Stimulated activated CD8-positive, alpha-beta memory T cell treated with anti-CD3 and anti-CD28 coated beads, Interleukin-15, amount 100 ng/mL, for 1 hour (primary cell): ENCODE results near the gene BORCS5.
A peak's percentile ranks its signal among the peaks of the same experiment; 100 is the strongest.
"Not testable (repeated sequence)": the region's sequence is repeated elsewhere in the genome, so short reads cannot be mapped to it uniquely, and the experiment has no call there.

Experiments
- DNase-seq: peaks from one replicate; pipeline ENCODE4 v3.0.0-alpha.2; 2020; ENCODE audit warnings: low read depth

Gene BORCS5

DNA sequence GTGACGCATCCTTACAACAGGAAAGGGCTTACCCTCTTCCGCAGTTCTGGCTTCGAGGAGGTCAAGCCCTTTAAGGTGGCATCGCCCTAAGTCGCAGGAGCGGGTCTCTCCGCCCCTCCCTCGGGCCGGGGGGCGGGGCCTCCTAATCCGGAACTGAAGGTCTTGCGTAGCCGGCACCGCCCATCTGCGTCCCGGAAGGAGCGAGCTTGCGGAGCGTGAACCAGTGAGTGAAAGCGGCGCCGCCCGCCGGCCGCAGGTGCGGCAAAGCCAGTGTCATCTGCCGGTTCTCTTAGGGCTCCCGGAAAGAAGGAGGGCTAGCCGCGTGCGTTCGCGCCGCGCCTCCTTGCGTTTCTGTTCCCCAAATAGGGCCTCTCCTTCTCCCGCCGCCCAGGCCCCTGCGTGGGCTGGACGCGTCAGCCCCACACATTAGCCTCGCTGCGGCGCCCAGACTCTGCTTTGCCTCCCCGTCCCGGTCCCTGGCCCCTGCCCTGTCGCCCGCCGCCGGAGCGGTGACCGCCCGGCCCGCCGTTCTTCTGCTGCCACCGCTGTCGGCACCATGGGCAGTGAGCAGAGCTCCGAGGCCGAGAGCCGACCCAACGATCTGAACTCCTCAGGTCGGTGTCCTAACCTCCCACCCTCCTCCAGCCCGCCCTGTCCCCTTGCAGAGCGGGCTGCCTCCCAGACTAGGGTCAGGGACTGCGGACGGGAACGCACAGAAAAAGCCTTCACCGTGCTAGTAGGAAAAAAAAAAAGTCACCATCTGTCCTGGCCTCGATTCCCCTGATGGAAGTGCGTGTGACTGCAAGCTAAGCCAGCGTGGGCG is at the start of gene BORCS5:
Gene BORCS5 (plus strand): TSS at position 183 of the 823 bp plus-strand sequence. CDS start 374 bp downstream, at position 557.
- peak; percentile 94 for DNase-seq

DNA sequence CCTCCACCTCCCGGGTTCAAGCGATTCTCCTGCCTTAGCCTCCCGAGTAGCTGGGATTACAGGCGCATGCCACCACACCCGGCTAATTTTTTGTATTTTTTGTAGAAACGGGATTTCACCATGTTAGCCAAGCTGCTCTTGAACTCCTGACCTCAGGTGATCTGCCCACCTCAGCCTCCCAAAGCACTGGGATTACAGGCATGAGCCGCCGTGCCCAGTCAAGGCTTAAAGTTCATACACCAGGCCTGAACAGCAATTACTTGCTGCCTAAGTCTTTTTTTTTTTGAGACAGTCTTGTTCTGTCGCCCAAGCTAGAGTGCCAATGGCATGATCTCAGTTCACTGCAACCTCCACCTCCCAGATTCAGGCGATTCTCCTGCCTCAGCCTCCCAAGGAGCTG is 46.2 kb upstream of the BORCS5 start:
- not testable (repeated sequence) for DNase-seq

DNA sequence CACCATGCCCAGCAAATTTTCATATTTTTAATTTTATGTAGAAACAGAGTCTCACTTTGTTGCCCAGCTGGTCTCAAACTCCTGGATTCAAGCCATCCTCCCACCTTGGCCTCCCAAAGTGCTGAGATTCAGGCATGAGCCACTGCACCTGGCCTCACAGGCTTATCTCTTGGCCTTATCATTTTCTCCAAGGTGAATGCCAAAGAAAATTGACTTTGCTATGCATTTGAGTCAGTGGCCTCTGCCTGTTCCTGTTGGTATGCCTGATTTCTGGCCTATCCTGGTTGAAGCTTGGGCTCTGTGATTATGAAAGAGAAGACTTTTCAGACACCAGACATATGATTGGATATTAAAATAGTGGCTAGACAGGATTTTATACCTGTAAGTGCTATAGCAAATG is 41.0 kb upstream of the BORCS5 start:
- no peak for DNase-seq

DNA sequence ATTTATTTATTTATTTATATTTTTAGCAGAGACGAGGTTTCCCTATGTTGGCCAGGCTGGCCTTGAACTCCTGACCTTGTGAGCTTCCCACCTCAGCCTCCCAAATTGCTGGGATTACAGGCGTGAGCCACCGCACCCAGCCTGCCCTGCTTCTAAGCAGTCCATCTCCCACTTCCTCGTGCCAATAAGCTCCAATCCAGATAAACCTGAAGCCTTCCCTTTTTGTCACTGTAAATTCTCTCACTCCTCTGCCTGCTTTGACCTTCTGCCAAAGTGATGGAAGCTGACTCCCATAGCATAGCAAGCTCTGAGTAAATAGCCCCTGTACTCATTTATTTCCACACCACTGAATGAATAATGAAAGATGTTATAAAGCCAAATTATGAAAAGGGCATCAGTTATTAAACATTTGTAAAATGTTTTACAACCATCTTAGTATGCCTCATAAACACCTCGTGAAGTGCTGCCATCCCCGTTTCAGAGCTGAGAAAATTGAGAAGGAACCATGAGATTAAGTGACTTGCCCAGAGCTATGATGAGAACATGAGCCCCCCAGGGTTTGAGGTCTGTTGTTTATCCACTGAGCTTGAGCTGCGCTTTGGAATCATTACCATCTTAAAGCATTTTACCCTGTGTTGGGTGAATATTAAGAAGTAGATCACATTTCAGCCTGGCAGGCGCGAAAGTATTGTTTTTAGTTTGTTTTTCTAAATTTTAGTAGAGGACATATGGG is 37.3 kb upstream of the BORCS5 start:
- no peak for DNase-seq

DNA sequence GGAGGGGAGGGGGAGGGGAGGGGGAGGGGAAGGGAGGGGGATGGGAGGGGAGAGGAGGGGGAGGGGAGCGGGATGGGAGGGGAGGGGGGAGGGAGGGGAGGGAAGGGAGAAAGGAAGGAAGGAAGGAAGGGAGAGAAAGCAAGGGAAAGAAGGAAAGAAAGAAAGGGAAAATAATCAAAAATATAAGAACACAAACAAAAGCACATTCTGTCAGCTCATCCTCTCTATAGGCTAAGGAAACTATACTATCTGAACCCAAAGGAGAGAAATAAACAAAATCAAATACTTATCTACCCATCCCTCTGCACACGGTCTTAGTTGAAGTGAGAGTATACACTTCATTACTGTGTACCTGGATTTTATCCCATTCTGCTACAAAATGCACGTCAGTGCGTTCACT is 33.8 kb upstream of the BORCS5 start:
- no peak for DNase-seq

DNA sequence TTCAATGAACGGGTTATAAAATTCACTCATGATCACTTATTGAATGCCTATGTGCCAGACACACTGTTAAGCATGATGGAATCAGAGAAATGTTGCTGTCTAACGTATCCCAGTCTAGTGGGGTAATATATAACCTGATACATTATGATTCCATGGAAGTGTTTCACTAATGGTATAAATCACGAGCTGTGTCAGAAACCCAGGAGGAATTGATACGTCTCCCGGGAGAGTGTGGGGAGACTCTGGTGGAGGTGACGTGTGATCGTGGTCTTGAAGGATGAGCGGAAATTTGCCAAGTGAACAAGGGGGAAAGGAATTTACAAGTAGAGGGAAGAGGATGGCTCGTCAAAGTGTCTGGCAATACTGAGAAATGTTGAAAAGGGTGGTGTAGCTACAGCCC is 33.3 kb upstream of the BORCS5 start:
- no peak for DNase-seq

DNA sequence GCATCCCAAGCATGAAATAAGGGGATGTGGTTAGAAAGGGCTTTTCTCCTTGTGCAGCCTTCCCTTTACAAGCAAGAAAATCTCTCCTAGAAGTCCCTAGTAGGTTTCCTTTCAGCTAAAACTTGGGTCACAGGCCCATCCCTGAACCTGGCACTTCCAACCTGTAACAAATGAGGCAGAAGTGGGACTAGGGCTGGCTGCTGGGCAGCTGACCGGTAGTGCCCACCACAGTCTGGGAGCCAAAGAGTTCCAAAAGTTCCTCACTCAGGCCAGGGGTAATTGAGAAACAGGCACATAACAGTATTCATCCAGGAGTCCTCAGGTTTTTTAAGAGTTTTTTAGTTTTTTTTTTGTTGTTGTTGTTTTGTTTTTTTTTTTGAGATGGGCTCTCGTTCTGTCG is 30.6 kb upstream of the BORCS5 start:
- no peak for DNase-seq

DNA sequence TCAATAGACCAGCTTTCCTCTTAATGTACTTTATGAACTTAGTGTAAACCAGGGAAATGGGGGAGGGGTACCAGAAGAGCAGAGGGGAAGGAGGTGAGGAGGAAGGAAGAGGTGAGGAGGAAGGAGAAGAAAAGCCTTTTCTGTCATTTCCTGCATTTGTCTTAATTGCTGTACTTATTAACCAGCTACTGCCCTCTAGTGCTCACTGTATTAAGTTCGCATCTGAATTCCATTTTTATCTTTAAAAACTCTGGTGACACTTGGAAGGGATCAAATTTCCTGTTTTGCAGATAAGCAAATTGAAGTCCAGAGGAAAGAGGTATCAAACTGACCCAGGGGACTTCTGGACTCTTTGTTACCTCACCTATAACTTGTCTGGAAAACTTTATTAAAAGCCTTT is 29.1 kb upstream of the BORCS5 start:
- DNase-seq = no peak

DNA sequence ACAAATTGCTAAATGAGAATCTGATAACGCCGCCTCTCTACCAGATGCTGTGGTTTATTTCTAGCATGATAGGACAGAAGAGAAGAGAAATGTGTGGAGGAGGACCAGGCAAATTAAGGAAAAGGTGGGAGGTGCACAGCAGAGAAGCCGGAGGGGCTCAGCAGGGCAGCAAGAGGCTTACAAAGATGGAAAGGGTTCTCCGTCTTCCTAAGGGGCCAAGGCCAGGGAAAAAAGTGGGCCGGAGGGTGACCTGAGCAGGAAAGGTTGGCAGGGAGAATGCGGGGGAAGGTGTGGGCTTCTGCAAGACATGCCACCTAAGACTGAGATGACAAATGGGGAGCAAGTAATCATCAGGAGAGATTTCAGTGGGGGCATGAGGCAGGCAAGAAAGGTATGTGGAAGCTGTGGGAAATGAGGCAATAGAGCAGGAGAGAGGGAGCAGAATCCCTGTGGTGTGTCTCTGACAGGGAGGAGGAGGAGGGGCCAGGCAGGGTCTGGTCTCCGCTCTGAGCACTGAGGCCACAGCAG is 25.6 kb upstream of the BORCS5 start:
- DNase-seq = no peak

DNA sequence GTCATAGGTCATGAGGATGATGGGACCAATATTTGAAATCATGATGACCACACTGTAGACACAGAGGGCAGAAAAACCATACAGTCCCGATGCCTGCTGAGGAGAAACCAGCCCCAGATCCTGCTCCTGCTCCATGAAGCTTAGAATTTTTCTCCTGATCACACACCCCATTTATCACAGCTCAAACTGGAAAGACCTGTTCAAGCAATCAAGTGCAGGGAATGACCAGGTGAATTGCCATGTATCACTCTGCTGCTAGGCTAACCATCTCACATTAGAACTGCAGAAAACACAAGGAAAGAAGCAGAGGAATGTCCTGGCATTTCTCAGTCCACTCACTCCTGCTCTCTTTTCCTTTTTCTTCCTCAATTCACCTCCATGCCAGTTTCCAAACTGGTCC is 25.0 kb upstream of the BORCS5 start:
- no peak for DNase-seq

DNA sequence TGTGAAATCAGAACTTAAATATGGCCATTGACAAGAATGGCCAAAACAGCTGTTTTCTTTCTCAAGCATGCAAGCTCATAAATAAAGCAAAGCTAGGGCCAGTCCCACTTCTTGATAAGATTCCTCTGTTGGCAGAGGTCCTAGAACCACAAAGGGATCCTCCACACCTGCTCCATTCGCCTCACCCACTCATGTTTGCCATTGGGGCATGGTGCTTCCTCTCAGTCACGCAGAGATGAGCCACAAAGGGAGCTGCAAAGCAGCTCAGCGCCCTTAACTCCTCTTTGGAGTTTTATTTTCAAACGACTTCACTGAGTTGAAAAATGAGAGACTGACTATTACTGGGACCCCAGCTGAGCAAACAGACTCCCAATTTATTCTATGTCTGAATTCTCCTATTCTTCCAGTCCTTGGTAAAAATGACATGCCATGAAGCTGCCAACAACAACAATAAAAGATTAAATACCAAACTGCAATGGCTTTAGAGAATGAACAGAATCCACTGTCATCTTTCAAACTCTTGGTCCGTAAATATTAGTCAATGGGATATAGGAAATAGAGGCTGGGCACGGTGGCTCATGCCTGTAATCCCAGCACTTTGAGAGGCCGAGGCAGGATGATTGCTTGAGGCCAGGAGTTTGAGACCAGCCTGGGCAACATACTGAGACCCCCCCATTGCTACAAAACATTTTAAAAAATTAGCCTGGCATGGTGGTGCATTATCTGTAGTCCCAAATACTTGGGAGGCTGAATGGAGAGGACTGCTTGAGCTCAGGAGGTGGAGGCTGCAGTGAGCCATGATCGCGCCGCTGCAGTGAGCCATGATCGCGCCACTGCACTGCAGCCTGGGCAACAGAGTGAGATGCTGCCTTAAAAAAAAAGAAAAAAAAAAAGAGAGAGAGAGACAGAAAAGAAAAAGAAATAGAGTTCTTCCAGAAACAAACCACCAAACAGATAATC is 23.2 kb upstream of the BORCS5 start:
- no peak for DNase-seq

DNA sequence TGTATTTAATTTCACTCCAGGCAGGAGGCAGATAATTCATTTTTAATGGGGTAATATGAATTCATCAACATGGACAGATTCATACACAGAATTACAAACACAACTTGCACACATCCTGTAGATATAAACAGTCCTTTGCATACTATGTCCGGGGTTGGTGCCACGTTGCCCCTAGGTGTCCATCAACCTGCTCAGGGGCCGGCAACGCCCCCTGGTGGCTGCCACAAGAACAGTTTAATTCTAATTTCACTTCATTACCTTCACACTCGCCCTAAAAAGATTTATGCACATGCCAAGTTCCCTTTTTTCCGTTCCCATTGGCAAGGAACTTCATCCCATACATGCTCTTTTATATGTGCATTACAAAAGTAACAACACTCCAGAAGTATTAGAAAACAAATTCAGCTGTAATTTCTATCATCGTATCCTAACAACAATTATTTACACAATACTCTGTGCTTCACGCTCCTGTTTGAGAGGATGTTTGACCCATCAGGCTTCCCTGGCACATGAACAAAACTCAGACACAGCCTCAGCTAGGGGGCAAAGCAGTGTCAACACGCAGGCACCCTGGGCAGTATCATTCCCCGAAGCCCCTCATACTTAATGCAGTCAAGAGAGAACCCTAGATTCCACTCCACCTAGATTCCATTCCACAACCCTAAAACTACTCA is 22.4 kb upstream of the BORCS5 start:
- DNase-seq = peak; percentile 17

DNA sequence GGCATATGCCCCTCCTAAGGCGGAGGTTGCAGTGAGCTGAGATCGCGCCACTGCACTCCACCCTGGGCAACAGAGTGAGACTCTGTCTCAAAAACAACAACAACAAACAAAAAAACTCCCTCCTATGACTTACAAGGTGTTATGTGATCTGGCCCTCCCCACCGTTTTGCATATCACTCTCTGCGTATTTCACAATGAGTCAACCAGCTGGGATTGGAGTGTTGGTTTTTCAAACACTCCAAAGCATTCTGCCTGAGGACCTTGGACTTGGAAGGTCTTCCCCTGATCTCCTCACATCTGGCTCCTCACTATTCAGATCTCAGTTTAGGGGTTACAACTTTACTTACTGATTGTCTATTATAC is 20.8 kb upstream of the BORCS5 start:
- DNase-seq = no peak

DNA sequence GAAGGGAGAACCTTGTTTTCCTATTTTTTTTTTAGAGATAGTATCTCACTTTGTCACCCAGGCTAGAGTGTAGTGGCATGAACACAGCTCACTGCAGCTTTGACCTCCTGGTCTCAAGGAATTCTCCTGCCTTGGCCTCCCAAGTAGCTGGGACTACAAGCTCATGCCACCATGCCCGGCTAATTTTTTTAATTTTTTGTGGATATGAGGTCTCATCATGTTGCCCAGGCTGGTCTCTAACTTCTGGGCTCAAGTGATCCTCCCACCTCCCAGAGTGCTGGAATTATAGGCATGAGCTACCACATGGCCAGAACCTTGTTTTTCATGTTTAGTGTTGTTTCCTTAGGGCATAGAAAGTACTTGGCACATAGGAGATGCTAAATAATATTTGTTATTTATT is 20.4 kb upstream of the BORCS5 start:
- DNase-seq = no peak

DNA sequence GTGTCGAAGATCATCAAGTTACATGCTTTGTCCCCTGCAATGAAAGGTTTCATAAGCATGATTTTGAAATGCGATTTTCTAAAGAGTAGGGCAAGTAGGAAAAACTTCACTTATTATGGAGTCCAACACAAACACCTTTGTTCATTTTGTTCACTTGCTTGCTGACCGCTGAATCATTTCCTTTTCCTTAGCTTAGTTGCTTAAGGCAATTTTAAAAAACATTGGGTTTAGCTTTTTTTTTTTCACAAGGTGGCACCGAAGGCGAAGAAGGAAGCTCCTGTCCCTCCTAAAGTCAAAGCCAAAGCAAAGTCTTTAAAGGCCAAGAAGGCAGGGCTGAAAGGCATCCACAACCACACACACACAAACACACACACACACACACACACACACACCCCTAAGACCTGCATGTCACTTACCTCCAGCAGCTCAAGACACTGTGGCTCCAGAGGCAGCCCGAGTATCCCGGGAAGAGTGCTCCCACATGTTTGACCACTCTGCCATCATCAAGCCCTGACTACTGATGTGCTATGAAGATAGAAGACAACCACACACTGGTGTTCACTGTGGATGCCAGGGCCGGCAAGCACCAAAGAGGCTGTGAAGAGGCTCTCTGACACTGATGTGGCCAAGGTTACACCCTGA is 18.2 kb upstream of the BORCS5 start:
- no peak for DNase-seq

DNA sequence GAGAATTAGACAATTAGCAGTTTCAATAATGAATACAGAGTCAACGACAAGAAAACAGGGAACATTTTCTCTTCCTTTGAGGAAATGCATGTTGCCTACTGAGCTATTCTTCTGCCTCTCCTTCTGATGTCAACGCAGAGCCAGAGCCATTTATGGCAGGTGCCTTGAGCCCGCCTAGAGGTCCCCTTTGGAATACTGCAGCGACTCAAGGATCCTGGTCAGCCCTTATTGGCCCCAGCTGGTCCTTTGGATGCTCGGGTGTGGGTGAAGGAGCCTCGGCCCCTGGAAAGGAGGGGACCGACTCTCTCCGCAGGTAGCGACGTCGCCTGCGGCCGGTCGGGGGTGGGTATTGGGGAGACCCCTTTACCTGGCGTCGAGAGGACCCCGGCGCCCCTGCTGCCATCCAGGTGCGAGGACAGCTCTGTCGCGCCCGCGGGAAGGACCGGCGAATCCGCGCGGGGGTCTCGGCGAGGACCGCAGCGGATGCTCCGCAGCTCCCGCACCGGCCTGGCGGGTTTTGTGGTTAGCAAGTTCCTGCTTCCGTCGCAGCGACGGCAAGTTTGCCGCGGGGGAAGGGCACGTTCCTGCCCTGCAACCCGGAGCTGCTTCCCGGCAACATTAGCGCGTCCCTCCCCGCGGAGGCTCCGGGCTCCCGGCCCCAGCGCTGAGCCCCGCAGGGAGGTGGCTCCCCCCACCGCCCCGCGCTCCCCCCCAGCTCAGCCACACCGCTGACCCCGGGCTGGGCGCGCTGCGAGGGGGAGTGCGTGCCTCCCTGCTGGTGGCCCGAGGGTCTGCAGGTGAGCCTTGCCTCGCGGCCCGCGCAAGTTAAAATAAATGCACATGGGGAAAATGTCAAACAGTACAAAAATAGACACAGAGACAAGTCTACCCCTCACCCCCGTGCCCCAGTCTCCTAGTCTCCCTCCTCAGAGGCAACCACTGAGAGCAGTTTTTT is 6.9 kb upstream of the BORCS5 start, which contains the start of gene MANSC1:
Gene MANSC1 (minus strand): TSS at position 532 of the 955 bp plus-strand sequence. CDS start 6,928 bp downstream, outside the sequence.
- DNase-seq = no peak

DNA sequence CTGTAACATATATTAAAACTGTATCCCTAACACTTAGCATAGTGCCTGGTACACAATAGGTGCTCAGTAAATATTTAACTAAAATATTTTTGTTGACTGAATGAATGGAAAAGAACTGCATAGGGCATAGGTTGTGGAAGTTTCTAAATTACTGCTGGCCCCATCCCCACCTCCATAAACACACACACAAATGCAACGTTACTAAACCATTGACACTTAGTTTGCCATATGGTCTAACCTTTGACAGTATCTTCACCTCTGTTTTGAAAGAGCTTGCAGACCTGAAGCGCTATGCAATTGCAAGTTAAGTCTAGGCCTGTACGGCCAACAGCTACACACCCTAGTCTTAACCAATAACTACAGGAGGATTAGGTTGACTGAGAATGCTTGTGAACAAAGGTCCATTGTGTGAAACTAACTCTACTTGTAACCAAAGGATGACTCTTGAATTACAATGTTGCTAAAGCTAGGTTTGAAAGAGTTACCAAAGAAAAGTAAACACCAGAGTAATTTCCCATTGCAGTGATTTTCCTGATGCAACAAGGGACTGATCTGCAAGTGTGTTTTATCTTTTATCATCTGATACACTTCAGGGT is 5.9 kb upstream of the BORCS5 start:
- DNase-seq = no peak

DNA sequence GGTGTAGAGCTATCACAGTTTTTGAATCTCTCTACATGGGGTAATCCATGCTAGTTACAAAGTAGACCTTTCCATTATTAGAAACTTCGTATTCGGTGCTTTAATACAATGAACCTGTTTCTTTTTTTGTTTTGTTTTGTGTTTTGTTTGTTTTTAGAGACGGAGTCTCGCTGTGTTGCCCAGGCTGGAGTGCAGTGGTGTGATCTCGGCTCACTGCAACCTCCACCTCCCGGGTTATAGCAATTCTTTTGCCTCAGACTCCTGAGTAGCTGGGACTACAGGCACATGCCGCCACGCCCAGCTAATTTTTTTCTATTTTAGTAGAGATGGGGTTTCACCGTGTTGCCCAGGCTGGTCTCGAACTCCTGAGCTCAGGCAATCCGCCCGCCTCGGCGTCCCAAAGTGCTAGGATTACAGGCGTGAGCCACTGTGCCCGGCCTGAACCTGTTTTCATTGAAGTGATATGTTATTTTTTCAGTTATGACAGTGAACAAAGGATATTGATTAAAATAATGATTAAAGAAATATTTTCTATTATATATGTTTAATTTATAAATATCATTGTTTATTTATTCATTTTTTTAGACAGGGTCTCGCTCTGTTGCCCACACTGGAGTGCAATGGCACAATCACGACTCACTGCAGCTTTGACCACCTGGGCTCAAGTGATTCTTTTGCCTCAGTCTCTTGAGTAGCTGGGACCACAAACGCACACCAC is 5.3 kb upstream of the BORCS5 start:
- not testable (repeated sequence) for DNase-seq

DNA sequence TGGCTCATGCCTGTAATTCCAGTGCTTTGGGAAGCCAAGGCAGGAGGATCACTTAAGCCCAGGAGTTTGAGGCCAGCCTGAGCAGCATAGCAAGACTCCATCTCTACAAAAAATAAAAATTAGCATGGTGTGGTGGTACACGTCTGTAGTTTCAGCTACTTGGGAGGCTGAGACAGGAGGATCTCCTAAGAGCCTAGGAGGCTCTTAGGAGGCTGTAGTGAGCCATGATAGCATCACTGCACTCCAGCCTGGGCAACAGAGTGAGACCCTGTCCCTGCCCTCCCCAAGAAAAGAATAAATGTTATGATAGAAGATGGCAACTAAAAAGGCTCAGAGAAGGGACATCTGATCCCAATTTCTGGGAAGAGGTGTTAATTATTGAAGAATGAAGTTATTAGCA is 3.6 kb upstream of the BORCS5 start:
- DNase-seq = no peak
